VCaP (cell line): ENCODE data around the gene ODC1.

Experiments used
- H3K27ac ChIP-seq: fragments of 450-650 bp; 2 replicates; pipeline ENCODE4 v1.5.1; 2017
- TF ChIP-seq, protein P1 (sequence below): fragments of 450-650 bp; conservative IDR thresholded peaks from 2 replicates; pipeline ENCODE4 v1.5.1; 2017; ENCODE audit warnings: mild to moderate bottlenecking, moderate library complexity

Gene ODC1

DNA sequence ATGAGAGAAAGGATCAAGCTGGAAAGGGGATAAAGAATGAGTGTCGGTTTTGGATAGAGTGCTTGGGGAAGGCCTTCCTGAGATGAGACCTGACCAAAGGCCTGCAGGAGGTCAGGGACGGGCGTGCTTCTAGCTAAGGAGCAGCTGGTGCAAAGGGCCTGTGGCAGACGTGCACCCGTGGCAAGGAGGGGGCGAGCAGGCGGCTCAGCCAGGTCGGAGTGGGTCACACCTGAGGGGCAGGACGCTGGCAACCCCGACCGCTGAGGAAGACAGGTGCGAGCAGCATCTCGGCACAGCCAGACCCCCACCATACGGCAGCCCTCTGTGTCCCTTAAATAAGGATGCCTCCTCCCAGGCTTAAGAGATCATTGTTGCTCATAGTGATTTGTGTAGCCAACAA lies 48.1 kb downstream of the ODC1 start:
- TF ChIP-seq, protein P1, sequence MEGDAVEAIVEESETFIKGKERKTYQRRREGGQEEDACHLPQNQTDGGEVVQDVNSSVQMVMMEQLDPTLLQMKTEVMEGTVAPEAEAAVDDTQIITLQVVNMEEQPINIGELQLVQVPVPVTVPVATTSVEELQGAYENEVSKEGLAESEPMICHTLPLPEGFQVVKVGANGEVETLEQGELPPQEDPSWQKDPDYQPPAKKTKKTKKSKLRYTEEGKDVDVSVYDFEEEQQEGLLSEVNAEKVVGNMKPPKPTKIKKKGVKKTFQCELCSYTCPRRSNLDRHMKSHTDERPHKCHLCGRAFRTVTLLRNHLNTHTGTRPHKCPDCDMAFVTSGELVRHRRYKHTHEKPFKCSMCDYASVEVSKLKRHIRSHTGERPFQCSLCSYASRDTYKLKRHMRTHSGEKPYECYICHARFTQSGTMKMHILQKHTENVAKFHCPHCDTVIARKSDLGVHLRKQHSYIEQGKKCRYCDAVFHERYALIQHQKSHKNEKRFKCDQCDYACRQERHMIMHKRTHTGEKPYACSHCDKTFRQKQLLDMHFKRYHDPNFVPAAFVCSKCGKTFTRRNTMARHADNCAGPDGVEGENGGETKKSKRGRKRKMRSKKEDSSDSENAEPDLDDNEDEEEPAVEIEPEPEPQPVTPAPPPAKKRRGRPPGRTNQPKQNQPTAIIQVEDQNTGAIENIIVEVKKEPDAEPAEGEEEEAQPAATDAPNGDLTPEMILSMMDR, result no peak
- no peak overlapping the region for H3K27ac ChIP-seq

DNA sequence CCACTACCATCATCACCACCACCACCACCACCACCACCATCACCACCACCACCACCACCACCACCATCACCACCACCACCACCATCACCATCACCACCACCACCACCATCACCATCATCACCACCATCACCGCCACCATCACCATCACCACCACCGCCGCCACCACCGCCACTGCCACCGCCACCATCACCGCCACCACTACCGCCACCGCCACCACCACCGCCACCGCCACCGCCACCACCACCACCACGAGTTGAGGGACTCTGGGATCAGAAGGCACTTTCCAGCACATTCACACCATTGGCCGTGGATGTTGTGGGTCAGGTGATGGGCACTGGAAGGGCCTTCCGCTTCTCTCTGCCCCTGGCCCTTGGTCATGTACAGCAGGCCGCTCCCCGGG lies 48.8 kb downstream of the ODC1 start:
- H3K27ac ChIP-seq, result no peak overlapping the region
- TF ChIP-seq, protein P1, result no peak

DNA sequence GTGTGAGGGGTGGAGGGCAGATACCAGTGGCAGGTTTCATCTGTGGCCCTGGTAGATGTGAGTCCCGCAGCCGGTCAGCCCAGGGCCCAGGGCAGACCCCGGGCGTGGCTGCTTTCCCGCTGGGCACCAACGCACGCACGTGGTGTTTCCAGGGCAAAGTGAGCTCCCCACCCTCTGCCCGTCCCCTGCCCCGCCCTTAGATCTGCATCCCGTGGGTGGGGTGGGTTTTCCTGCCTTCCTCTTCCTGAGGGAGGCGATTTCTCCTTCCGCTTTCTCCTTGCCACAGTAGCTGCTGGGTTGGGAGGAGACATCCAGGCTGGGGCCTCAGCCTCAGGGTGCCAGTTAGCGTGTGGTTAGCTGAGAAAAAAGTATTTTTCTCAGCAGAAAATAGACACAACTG lies 49.6 kb downstream of the ODC1 start:
- H3K27ac ChIP-seq, result no peak overlapping the region
- TF ChIP-seq, protein P1, result no peak

DNA sequence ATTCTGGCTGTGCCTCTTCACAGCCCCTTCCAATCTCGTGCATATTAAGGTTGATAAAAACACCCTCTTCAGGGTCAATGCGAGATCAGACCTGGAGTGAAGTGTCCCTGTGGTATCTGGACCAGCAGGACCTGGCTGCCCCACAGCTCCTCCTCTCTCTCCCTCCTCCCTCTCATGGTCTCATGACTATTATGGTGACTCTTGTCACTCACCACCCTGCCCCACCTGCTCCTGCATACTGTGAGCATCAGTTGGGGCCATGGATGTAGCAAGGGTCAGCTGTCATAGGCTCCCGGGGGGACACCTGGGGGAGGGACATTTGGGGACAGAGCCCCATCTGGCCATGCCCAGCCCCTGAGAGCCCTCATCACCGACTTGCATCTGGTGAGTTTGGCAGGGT lies 50.2 kb downstream of the ODC1 start:
- H3K27ac ChIP-seq, result no peak overlapping the region
- TF ChIP-seq, protein P1, result no peak

DNA sequence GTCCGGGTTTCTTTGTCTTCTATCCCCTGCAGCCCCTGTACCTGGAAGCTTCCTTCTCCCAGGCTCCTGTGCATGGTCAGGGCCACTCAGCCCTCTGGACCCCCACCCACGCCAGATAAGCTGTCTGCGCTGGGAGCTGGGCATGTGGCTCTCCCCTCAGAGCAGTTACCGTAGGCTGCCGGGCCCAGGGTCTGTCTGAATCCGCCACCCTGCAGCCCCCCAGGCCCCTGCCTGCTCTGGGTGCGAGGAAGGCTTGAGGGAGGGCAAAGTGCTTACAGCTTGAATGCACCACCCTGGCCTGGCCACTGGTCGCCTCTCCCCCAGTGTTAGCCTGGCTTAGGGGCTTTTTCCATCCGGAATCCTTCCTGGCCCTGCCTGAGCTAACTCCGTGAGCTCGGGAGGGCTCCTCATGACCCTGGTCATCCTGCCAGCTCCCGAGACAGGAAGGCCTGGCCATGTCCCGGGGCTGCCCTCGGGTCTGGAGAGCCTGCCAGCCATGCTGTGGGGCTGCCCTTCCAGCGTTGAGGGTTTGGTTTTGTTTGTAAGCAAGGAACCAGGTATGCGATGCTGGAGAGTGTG lies 50.7 kb downstream of the ODC1 start:
- TF ChIP-seq, protein P1, result no peak
- H3K27ac ChIP-seq, result no peak overlapping the region

DNA sequence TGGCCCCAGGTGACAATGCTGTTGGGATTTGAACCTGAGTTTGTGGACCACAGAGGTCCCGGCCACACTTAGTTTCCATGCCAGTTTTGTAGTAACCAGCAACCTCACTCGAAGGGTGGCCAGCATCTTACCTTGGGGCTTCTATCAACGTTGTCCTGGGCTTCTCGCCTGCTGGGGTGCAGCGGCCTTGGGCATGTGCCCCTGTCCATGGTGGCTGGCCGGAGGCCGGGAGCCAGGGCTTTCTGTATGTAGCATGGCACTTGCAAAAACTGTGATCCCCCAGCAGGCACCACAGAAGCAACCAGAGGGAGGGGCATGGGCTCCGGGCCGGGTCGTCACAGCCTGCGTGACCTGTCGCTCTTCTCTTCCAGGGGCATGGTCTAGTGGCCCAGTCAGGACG lies 51.7 kb downstream of the ODC1 start:
- TF ChIP-seq, protein P1, result no peak
- H3K27ac ChIP-seq, result no peak overlapping the region

DNA sequence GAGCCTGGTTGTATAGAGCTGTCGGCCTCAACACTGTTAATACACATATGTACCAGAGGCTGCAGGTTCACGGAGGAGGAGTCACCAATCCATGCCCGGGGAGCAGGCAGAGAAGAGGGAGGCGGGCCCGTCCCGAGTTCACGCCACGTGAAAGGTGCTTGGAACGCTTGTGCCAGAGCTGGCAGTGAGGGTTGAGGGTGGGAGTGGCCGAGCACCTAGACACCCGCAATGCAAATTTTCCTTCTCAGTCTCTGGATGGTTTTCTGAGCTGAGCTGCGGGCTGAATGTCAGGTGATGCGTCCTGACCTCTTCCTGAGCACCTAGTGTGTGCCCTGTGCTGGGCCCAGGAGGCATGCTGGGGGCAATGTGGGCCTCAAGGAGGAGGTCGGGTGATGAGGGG lies 52.2 kb downstream of the ODC1 start:
- TF ChIP-seq, protein P1, result no peak
- no peak overlapping the region for H3K27ac ChIP-seq
